CD4-positive, alpha-beta T cell treated with Interleukin-21 for 1 hour (primary cell): Measurements from ENCODE around the gene C13orf42.
A peak's percentile ranks its signal among the peaks of the same experiment; 100 is the strongest.
"Not testable (repeated sequence)": the region's sequence is repeated elsewhere in the genome, so short reads cannot be mapped to it uniquely, and the experiment has no call there.

Experiments used
- DNase-seq: peaks from one replicate; pipeline ENCODE4 v3.0.0-alpha.2; 2020

C13orf42 gene

GRCh38 chr13:51118809-51119431 is 7.8 kb upstream of the C13orf42 start:
- DNase-seq: no peak

GRCh38 chr13:51113969-51114368 is 2.9 kb upstream of the C13orf42 start:
- DNase-seq: no peak

GRCh38 chr13:51113186-51113881 is 2.3 kb upstream of the C13orf42 start:
- DNase-seq: no peak

GRCh38 chr13:51112771-51113170 is 1.7 kb upstream of the C13orf42 start:
- no peak for DNase-seq

- no peak for DNase-seq
Observed at GRCh38 chr13:51111997-51112396, 923 bp upstream of the C13orf42 start.

GRCh38 chr13:51107996-51108395 is 3.1 kb downstream of the C13orf42 start:
- DNase-seq: no peak

GRCh38 chr13:51105046-51105445 is 6.0 kb downstream of the C13orf42 start:
- no peak for DNase-seq

GRCh38 chr13:51101636-51102235 is 9.3 kb downstream of the C13orf42 start:
- no peak for DNase-seq

- DNase-seq: no peak
Observed at GRCh38 chr13:51097353-51098043, 13.6 kb downstream of the C13orf42 start.

GRCh38 chr13:51096131-51096530 is 14.9 kb downstream of the C13orf42 start:
- DNase-seq: no peak

GRCh38 chr13:51093574-51093973 is 17.5 kb downstream of the C13orf42 start:
- no peak for DNase-seq

- DNase-seq: no peak
Observed at GRCh38 chr13:51091839-51092238, 19.2 kb downstream of the C13orf42 start.

- no peak for DNase-seq
Observed at GRCh38 chr13:51083706-51084105, 27.4 kb downstream of the C13orf42 start.

- not testable (repeated sequence) for DNase-seq
Observed at GRCh38 chr13:51080478-51081065, 30.5 kb downstream of the C13orf42 start.

GRCh38 chr13:51071493-51071892 is 39.6 kb downstream of the C13orf42 start:
- no peak for DNase-seq

GRCh38 chr13:51070005-51070649 is 40.9 kb downstream of the C13orf42 start:
- DNase-seq: peak; percentile 73

- no peak for DNase-seq
Observed at GRCh38 chr13:51068501-51068900, 42.6 kb downstream of the C13orf42 start.

GRCh38 chr13:51067706-51068105 is 43.4 kb downstream of the C13orf42 start:
- DNase-seq: no peak

GRCh38 chr13:51067210-51067701 is 43.8 kb downstream of the C13orf42 start:
- DNase-seq: no peak

GRCh38 chr13:51066091-51066831 is 44.8 kb downstream of the C13orf42 start:
- DNase-seq: no peak

- DNase-seq: no peak
Observed at GRCh38 chr13:51065372-51066090, 45.5 kb downstream of the C13orf42 start.
